ENCODE measurements around the gene QDPR. TPM values are rescaled to one million over a fixed set of nuclear protein-coding genes. Genes with fewer than 3 reads are reported as not detected.

The QDPR gene
- total RNA-seq, 1 donor from 2014 or later, result 17.0 TPM

DNA sequence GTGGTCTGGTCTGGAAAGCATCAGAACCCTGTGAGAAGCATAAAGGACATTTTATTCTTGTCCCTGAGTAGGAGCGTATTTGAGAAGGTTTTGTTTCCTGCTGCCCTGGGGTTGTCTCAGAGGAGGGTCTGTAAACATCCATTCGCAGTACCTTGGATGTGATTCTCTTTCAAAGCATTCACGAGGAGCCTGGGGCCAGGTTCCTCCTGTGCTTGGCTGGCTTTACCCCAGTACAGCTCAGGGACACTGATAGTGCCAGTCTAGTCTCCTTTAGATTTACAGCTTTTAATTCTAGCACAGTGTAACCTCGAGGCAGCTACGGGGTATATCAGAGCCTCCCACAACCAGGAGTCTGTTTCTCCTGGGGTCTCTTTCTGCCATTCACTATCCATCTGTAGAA is 5.8 kb upstream of the QDPR start:
- H3K27me3 Mint-ChIP-seq (ENCODE audit: unreplicated experiment), result peaks cover 47% of the 10 kb centered on the region
- H3K4me1 Mint-ChIP-seq (ENCODE audit: unreplicated experiment), result peaks cover under 1% of the 10 kb centered on the region
- DNase-seq (ENCODE audit: extremely low spot score, unreplicated experiment), result no peak
- TF ChIP-seq, protein P1, sequence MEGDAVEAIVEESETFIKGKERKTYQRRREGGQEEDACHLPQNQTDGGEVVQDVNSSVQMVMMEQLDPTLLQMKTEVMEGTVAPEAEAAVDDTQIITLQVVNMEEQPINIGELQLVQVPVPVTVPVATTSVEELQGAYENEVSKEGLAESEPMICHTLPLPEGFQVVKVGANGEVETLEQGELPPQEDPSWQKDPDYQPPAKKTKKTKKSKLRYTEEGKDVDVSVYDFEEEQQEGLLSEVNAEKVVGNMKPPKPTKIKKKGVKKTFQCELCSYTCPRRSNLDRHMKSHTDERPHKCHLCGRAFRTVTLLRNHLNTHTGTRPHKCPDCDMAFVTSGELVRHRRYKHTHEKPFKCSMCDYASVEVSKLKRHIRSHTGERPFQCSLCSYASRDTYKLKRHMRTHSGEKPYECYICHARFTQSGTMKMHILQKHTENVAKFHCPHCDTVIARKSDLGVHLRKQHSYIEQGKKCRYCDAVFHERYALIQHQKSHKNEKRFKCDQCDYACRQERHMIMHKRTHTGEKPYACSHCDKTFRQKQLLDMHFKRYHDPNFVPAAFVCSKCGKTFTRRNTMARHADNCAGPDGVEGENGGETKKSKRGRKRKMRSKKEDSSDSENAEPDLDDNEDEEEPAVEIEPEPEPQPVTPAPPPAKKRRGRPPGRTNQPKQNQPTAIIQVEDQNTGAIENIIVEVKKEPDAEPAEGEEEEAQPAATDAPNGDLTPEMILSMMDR (IDR thresholded peaks at IDR 0.05), result no peak
- H3K27ac Mint-ChIP-seq (ENCODE audit: unreplicated experiment), result no peak overlapping the region
- no peaks in the 10 kb centered on the region for H3K9me3 Mint-ChIP-seq (ENCODE audit: unreplicated experiment)
- H3K4me3 Mint-ChIP-seq (ENCODE audit: unreplicated experiment), result no peak overlapping the region
- H3K36me3 Mint-ChIP-seq (ENCODE audit: unreplicated experiment), result no peaks in the 10 kb centered on the region

DNA sequence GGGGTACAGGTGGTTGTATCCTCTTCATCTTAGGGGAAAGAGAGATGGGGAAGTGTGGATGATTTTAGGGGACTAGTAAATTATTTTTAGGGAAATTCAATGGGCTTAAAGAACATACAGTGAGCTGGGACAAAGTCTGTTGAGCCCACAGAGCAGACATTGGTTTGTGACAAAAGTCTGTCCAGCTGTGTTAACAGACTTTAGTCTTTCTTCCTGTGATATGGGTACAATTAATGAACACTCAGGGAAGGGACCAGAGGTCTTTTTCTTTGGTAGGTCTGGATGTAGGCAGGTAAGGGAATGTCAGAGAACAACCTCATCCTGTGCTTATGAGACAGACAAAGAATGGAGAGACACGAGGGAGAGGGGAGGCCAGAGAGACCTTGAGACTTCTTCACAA is 5.1 kb upstream of the QDPR start:
- no peaks in the 10 kb centered on the region for H3K36me3 Mint-ChIP-seq (ENCODE audit: unreplicated experiment)
- peaks cover 5% of the 10 kb centered on the region for H3K4me1 Mint-ChIP-seq (ENCODE audit: unreplicated experiment)
- DNase-seq (ENCODE audit: extremely low spot score, unreplicated experiment), result no peak
- no peak overlapping the region for H3K4me3 Mint-ChIP-seq (ENCODE audit: unreplicated experiment)
- no peaks in the 10 kb centered on the region for H3K9me3 Mint-ChIP-seq (ENCODE audit: unreplicated experiment)
- no peak overlapping the region for H3K27ac Mint-ChIP-seq (ENCODE audit: unreplicated experiment)
- peaks cover 46% of the 10 kb centered on the region for H3K27me3 Mint-ChIP-seq (ENCODE audit: unreplicated experiment)
- TF ChIP-seq, protein P1 (IDR thresholded peaks at IDR 0.05), result no peak

DNA sequence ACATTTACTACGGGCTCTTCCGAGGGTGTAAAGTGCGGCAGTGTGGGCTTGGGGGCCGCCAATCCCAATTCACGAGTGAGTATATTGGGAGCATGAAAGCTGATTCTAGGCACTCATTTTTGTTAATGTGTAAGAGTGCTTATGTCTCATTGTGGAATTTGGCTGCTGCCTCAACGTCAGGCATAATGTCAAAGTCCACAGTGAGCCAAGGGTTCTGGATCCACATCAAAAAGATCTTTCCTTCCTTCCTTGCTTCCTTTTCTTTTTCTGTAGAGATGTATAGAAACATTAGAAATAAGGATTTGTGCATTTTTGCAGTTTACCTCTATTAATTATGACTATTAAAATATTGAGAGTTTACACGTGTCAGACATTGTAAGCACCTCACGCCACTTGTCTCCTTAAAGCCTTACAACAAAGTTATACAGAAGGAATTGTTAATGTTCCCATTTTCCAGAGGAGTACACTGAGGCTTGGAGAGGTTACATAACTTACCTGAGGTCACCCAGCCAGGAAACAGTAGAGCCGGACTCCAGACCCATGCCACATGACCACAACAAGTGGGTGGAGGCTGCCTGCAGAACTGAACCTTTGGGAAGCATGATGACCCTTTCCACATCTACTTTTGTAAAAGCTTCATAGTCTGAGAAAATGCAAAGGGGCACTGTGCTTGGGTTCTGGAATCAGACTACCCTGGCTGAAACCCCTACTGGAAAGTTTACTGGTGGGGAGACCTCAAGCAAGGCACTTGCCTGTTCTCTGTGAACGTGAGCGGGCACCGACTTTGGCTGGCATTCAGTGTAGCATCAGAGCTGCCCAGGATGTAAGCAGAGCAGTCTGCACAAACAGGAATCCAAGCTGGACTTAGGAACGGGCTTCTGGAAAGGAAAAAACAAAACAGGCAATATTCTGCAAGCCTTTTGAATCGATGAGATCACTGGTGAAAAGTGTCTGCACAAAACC is 3.8 kb upstream of the QDPR start:
- TF ChIP-seq, protein P1 (IDR thresholded peaks at IDR 0.05), result no peak
- Mint-ChIP-seq H3K9me3 (ENCODE audit: unreplicated experiment) (no peaks in the 10 kb centered on the region), H3K27ac (ENCODE audit: unreplicated experiment) (no peak overlapping the region), H3K4me3 (ENCODE audit: unreplicated experiment) (no peak overlapping the region), H3K27me3 (ENCODE audit: unreplicated experiment) (peaks cover 46% of the 10 kb centered on the region), H3K36me3 (ENCODE audit: unreplicated experiment) (no peaks in the 10 kb centered on the region), H3K4me1 (ENCODE audit: unreplicated experiment) (peaks cover 14% of the 10 kb centered on the region)
- no peak for DNase-seq (ENCODE audit: extremely low spot score, unreplicated experiment)

DNA sequence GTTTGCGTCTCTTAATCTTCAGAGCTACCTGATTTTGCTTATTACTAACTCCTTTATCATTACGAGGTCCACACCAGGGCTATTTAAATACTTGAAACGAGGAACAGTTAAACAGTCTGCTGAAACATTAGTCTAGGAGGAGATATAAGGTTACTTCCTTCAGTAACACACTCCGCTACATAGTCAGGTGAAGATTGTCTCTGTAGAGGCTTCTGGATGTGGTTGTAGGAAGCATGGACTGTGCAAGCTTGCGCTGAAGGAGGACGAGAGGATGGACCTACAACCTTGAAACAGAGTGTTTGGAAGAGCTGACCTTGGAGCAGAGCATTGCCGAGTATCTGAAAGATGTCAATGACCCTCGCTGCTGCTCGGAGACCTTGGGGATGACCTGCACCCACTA is 3.0 kb upstream of the QDPR start, which contains the start of gene CLRN2:
Gene CLRN2 (plus strand): TSS at position 301 of the 400 bp plus-strand sequence. CDS start 102 bp downstream, outside the sequence.
- Mint-ChIP-seq H3K27ac (ENCODE audit: unreplicated experiment) (no peak within 1 kb of the TSS), H3K27me3 (ENCODE audit: unreplicated experiment) (peaks cover 41% of the 10 kb centered on the region), H3K4me1 (ENCODE audit: unreplicated experiment) (peaks cover 19% of the 10 kb centered on the region), H3K9me3 (ENCODE audit: unreplicated experiment) (no peaks in the 10 kb centered on the region), H3K36me3 (ENCODE audit: unreplicated experiment) (no peaks in the 10 kb centered on the region), H3K4me3 (ENCODE audit: unreplicated experiment) (no peak within 1 kb of the TSS)
- TF ChIP-seq, protein P1 (IDR thresholded peaks at IDR 0.05), result no peak
- DNase-seq (ENCODE audit: extremely low spot score, unreplicated experiment), result no peak

DNA sequence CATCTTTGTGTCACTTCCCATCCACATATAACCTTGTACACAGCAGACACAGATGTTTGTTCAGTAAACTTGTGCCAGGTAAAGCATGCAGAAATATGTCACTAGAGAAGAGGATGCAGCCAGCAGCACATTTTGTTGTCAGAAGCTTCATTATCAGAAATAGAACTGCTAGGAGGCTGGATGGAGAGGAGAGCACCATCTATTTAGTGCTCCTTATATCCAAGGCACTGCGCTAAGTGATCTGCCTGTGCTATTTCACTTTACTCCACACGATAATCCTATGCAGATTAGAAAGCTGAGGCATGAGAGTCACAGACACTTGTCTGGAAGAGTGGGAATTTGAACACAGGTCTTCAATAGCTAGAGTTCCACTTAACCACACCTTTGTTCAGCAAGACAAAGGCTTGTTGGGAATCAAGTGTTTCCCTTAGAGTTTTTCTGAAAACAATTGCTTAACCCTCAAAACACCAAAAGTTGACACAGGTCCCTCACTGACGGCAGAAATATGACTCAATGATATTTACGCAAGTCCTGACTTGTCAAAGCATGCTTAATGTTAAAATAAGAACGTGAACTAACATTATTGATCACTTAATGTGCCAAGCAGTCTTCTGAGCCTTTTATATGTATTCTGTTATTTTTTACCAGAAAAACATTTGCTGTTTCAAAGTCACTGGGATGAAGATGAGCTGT is 1.2 kb upstream of the QDPR start:
- Mint-ChIP-seq H3K27ac (ENCODE audit: unreplicated experiment) (no peak overlapping the region), H3K36me3 (ENCODE audit: unreplicated experiment) (peaks cover 1% of the 10 kb centered on the region), H3K9me3 (ENCODE audit: unreplicated experiment) (no peaks in the 10 kb centered on the region), H3K27me3 (ENCODE audit: unreplicated experiment) (peaks cover 32% of the 10 kb centered on the region), H3K4me1 (ENCODE audit: unreplicated experiment) (peaks cover 19% of the 10 kb centered on the region), H3K4me3 (ENCODE audit: unreplicated experiment) (peak overlapping the region; percentile 66)
- TF ChIP-seq, protein P1 (IDR thresholded peaks at IDR 0.05), result no peak
- no peak for DNase-seq (ENCODE audit: extremely low spot score, unreplicated experiment)
